HL-60 (cell line): Measurements from ENCODE around the gene RAP1GAP.

ENCODE experiments used
- DNase-seq, 2 experiments: peaks; one replicate each; pipeline ENCODE4 v3.0.0-alpha.2; 2010 to 2020; ENCODE audit warnings: low read depth in 1 of 2, low spot score in 1 of 2
- H3K27ac ChIP-seq: fragments of 250-450 bp; sonication (Bioruptor Pico); replicated peaks from 2 replicates; pipeline ENCODE4 v1.5.1; 2020; ENCODE audit warnings: mild to moderate bottlenecking, moderate library complexity
- H3K27me3 ChIP-seq: fragments of 250-450 bp; sonication (Bioruptor Pico); 2 replicates; pipeline ENCODE4 v1.5.1; 2021; ENCODE audit warnings: mild to moderate bottlenecking, moderate library complexity; ENCODE audit not compliant: insufficient read depth, poor library complexity, severe bottlenecking
- H3K4me3 ChIP-seq: replicated peaks from 2 replicates; pipeline ENCODE4 v1.5.1; 2011; ENCODE audit warnings: mild to moderate bottlenecking, control low read depth, low read length; ENCODE audit not compliant: insufficient read depth
- GABPA ChIP-seq: IDR thresholded peaks from 2 replicates; pipeline ENCODE4 v1.6.1; 2012; ENCODE audit warnings: low read depth
- POLR2AphosphoS5 ChIP-seq: IDR thresholded peaks from 2 replicates; pipeline ENCODE4 v1.6.1; 2012; ENCODE audit warnings: low read depth
- REST ChIP-seq: IDR thresholded peaks from 2 replicates; pipeline ENCODE4 v1.6.1; 2012; ENCODE audit warnings: low read depth; ENCODE audit not compliant: insufficient replicate concordance
- SPI1 ChIP-seq: IDR thresholded peaks from 2 replicates; pipeline ENCODE4 v1.6.1; 2012; ENCODE audit warnings: low read depth, mild to moderate bottlenecking, borderline replicate concordance
- TF ChIP-seq, protein P1 (sequence below): IDR thresholded peaks from one replicate; pipeline ENCODE4 v1.5.1; 2011; ENCODE audit warnings: low read length, control low read depth, inconsistent platforms; ENCODE audit not compliant: insufficient read depth

Gene RAP1GAP

GRCh38 chr1:21598904-21599303 lies 70.3 kb downstream of the RAP1GAP start:
- H3K4me3 ChIP-seq = no peak overlapping the region
- no peaks in the 10 kb centered on the region for H3K27me3 ChIP-seq
- TF ChIP-seq GABPA (no peak), SPI1 (no peak), REST (no peak)
- no peak overlapping the region for H3K27ac ChIP-seq
- DNase-seq = no peak

GRCh38 chr1:21598417-21598816 lies 70.7 kb downstream of the RAP1GAP start:
- Histone ChIP-seq H3K27me3 (no peaks in the 10 kb centered on the region), H3K27ac (no peak overlapping the region), H3K4me3 (no peak overlapping the region)
- TF ChIP-seq, protein P1, sequence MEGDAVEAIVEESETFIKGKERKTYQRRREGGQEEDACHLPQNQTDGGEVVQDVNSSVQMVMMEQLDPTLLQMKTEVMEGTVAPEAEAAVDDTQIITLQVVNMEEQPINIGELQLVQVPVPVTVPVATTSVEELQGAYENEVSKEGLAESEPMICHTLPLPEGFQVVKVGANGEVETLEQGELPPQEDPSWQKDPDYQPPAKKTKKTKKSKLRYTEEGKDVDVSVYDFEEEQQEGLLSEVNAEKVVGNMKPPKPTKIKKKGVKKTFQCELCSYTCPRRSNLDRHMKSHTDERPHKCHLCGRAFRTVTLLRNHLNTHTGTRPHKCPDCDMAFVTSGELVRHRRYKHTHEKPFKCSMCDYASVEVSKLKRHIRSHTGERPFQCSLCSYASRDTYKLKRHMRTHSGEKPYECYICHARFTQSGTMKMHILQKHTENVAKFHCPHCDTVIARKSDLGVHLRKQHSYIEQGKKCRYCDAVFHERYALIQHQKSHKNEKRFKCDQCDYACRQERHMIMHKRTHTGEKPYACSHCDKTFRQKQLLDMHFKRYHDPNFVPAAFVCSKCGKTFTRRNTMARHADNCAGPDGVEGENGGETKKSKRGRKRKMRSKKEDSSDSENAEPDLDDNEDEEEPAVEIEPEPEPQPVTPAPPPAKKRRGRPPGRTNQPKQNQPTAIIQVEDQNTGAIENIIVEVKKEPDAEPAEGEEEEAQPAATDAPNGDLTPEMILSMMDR = no peak
- no peak for TF ChIP-seq GABPA
- no peak for TF ChIP-seq REST
- no peak for TF ChIP-seq POLR2AphosphoS5
- no peak for TF ChIP-seq SPI1
- no peak for DNase-seq

DNA sequence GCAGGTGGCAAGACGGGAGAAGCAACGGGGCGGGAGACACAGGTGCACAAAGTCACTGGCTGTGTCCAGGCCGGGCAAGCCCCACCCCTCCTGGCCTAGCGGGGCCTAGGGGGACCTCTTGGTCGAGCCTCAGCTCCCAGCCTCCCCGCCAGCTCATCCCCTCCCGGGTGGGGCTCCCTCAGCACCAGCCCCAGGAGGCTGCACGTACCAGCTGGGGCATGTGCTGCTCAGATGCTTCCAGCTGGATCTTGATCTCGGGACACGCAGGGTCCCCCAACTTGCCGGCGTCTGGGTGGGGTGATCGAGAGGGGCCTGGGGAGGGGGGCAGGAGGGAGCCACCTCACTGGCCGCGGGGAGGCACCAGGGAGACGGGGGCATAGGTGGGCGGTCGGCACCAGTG lies 71.4 kb downstream of the RAP1GAP start:
- H3K27ac ChIP-seq = no peak overlapping the region
- DNase-seq = no peak
- no peaks in the 10 kb centered on the region for H3K27me3 ChIP-seq
- TF ChIP-seq POLR2AphosphoS5 = no peak
- TF ChIP-seq GABPA = no peak
- TF ChIP-seq REST = no peak
- TF ChIP-seq, protein P1 = no peak
- no peak overlapping the region for H3K4me3 ChIP-seq

DNA sequence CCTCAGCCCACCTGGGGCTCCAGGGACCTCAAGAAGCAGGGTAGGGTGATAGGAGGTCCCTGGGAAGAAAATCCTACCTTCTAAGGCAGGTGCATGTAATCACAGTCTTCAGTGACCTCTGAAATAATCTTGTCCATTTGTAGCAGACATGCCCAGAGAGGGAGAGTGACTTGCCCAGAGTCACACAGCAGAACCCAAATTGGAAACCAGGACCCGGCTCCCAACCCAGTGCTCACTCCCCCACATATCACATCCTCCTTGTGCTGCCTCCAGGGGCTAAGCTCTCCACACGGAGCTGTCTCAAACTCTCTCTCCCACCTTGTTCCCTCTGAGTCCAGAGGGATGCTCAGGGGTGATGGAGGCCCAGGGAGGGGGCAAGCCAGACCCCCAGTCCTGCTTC lies 72.5 kb downstream of the RAP1GAP start:
- H3K27ac ChIP-seq = no peak overlapping the region
- no peak overlapping the region for H3K4me3 ChIP-seq
- TF ChIP-seq REST (no peak), GABPA (no peak), POLR2AphosphoS5 (no peak)
- H3K27me3 ChIP-seq = no peaks in the 10 kb centered on the region
- DNase-seq = no peak
